Measurements from ENCODE around the gene ACO1.

GRCh38 chr9:32449969-32450368, 65.5 kb downstream of the ACO1 start:
- TF ChIP-seq CTCF (optimal IDR thresholded peaks at IDR 0.05 in 1 of 3, IDR thresholded peaks at IDR 0.05 in 1 of 3, conservative IDR thresholded peaks at IDR 0.05 in 1 of 3; ENCODE audit: extremely low read depth in 1 of 3, insufficient read depth in 2 of 3, low read length in 3 of 3): no peak
- no peak for TF ChIP-seq EZH2 (IDR thresholded peaks at IDR 0.05; ENCODE audit: low read length)

Measured in keratinocyte (primary cell).